GM12878 (cell line): ENCODE measurements around the gene SFXN2. TPM values are rescaled to one million over a fixed set of nuclear protein-coding genes. Genes with fewer than 3 reads are reported as not detected.

ENCODE experiments used
- BCLAF1 ChIP-seq: fragments of 450-650 bp; IDR thresholded peaks from 2 replicates; pipeline ENCODE4 v1.6.1; 2017; ENCODE audit warnings: antibody characterized with exemption, mild to moderate bottlenecking, moderate library complexity
- CBFB ChIP-seq: IDR thresholded peaks from 2 replicates; pipeline ENCODE4 v1.6.1; 2016; ENCODE audit warnings: antibody characterized with exemption, low read depth
- CHD1 ChIP-seq: IDR thresholded peaks from 2 replicates; pipeline ENCODE4 v1.6.1; 2012; ENCODE audit warnings: low read depth, low read length, improper control_type of control experiment
- CHD2 ChIP-seq: IDR thresholded peaks from 2 replicates; pipeline ENCODE4 v1.6.1; 2011; ENCODE audit warnings: low read depth, low read length, improper control_type of control experiment, borderline replicate concordance
- CREM ChIP-seq: IDR thresholded peaks from 2 replicates; pipeline ENCODE4 v1.6.1; 2014; ENCODE audit warnings: antibody characterized with exemption, low read depth
- E2F8 ChIP-seq: fragments of 450-650 bp; IDR thresholded peaks from 2 replicates; pipeline ENCODE4 v1.6.1; 2018; ENCODE audit warnings: mild to moderate bottlenecking, low read depth, moderate library complexity; ENCODE audit not compliant: partially characterized antibody
- HCFC1 ChIP-seq: fragments of 150-350 bp; IDR thresholded peaks from 2 replicates; pipeline ENCODE4 v1.6.1; 2014; ENCODE audit warnings: low read length
- MLLT1 ChIP-seq: fragments of 450-650 bp; IDR thresholded peaks from 2 replicates; pipeline ENCODE4 v1.6.1; 2016; ENCODE audit warnings: mild to moderate bottlenecking
- NKRF ChIP-seq: fragments of 450-650 bp; conservative IDR thresholded peaks from 2 replicates; pipeline ENCODE4 v1.6.1; 2017; ENCODE audit warnings: mild to moderate bottlenecking, moderate library complexity
- NR2F1 ChIP-seq: fragments of 450-650 bp; conservative IDR thresholded peaks from 2 replicates; pipeline ENCODE4 v1.6.1; 2017; ENCODE audit warnings: mild to moderate bottlenecking
- PKNOX1 ChIP-seq: fragments of 450-650 bp; IDR thresholded peaks from 2 replicates; pipeline ENCODE4 v1.6.1; 2016; ENCODE audit warnings: mild to moderate bottlenecking
- PML ChIP-seq: IDR thresholded peaks from 2 replicates; pipeline ENCODE4 v1.6.1; 2012; ENCODE audit warnings: low read length, inconsistent platforms
- POLR2AphosphoS2 ChIP-seq: IDR thresholded peaks from 2 replicates; pipeline ENCODE4 v1.6.1; 2011; ENCODE audit warnings: low read depth, mild to moderate bottlenecking, low read length, improper control_type of control experiment, moderate library complexity
- RBBP5 ChIP-seq: fragments of 200-600 bp; sonication (generic); conservative IDR thresholded peaks from 2 replicates; pipeline ENCODE4 v1.6.1; 2016
- SIN3A ChIP-seq: IDR thresholded peaks from 2 replicates; pipeline ENCODE4 v1.6.1; 2012; ENCODE audit warnings: low read depth, low read length, improper control_type of control experiment
- SIX5 ChIP-seq: IDR thresholded peaks from 2 replicates; pipeline ENCODE4 v1.6.1; 2011; ENCODE audit warnings: mild to moderate bottlenecking, low read depth, low read length, moderate library complexity; ENCODE audit not compliant: severe bottlenecking
- SMAD1 ChIP-seq: fragments of 450-650 bp; IDR thresholded peaks from 2 replicates; pipeline ENCODE4 v1.6.1; 2018; ENCODE audit warnings: mild to moderate bottlenecking, low read depth; ENCODE audit not compliant: partially characterized antibody
- TBL1XR1 ChIP-seq: IDR thresholded peaks from 2 replicates; pipeline ENCODE4 v1.6.1; 2012; ENCODE audit warnings: low read depth, low read length, improper control_type of control experiment
- ZZZ3 ChIP-seq: IDR thresholded peaks from 2 replicates; pipeline ENCODE4 v1.6.1; 2011; ENCODE audit warnings: low read depth; ENCODE audit not compliant: control insufficient read depth, insufficient read length
- polyA plus RNA-seq, 11 experiments: library from polyadenylated mRNA; depleted of rRNA in 4 of 11; unstranded in 6 of 11; stranded (reverse) in 5 of 11; fragments of >200 nt; fragmentation: Nextera tagmentation in 4 of 11; fragmentation: Illumina TruSeq in 1 of 11; extraction: Ambion mirVana in 4 of 11; extraction: Trizol in 1 of 11; gene quantifications; 1 replicate in 1 of 11; 2 replicates in 10 of 11; pipeline versions ENCODE4 v1.2.1 to v1.2.3, GENCODE V29; 2011 to 2016; ENCODE audit warnings: inconsistent platforms in 2 of 11, missing spikeins in 2 of 11, low read depth in 1 of 11
- total RNA-seq, 4 experiments: library from RNA; depleted of rRNA in 3 of 4; stranded (reverse); fragments of >200 nt in 3 of 4; fragmentation: Illumina TruSeq in 1 of 4; extraction: Trizol in 1 of 4; gene quantifications; 2 replicates each; pipeline versions ENCODE4 v1.2.1 to v1.2.3, GENCODE V29; 2013 to 2021

SFXN2 gene
- total and polyA plus RNA-seq, 10 of the 15 experiments (the other 5 are each of a cell fraction or from before 2014, with no cell fraction given), result 8.8 to 22.5 (median 18.5) TPM

- TF ChIP-seq CHD2, result peak; percentile 55; the same call in 1 of the 2 replicates
- 0 out of 2 replicates have a peak, but pooled peaks have one; percentile 32 for TF ChIP-seq PML
- peak; percentile 42; the same call in 1 of the 2 replicates for TF ChIP-seq SIN3A
- no peak for TF ChIP-seq BCLAF1
- peak; percentile 60; the same call in 1 of the 2 replicates for TF ChIP-seq TBL1XR1
- TF ChIP-seq NKRF, result peak; percentile 82
- no peak for TF ChIP-seq RBBP5
- peak; percentile 61 for TF ChIP-seq NR2F1
- 0 out of 2 replicates have a peak, but pooled peaks have one; percentile 17 for TF ChIP-seq HCFC1
- no peak for TF ChIP-seq ZZZ3
- TF ChIP-seq SMAD1, result no peak
- no peak for TF ChIP-seq CHD1
- TF ChIP-seq CREM, result 0 out of 2 replicates have a peak, but pooled peaks have one; percentile 28
- TF ChIP-seq E2F8, result no peak
- peak; percentile 5 for TF ChIP-seq SIX5
- TF ChIP-seq POLR2AphosphoS2, result no peak
- peak; percentile 57 for TF ChIP-seq PKNOX1
- TF ChIP-seq MLLT1, result 0 out of 2 replicates have a peak, but pooled peaks have one; percentile 32
- peak; percentile 53; the same call in 1 of the 2 replicates for TF ChIP-seq CBFB
Measured at GRCh38 chr10:102713814-102714620, 419 bp upstream of the SFXN2 start, which contains the start of gene ARL3 (continued).
